SK-N-SH (cell line): ENCODE measurements around the gene IFNA8. TPM values are rescaled to one million over a fixed set of nuclear protein-coding genes. Genes with fewer than 3 reads are reported as not detected.
"Not testable (repeated sequence)": the region's sequence is repeated elsewhere in the genome, so short reads cannot be mapped to it uniquely, and the experiment has no call there.

Source experiments
- CTCF ChIA-PET: fragments of 300-600, 350-600 bp; formaldehyde crosslinking; extraction: SDS; loops from one replicate; lab custom pipeline; 2021; lab: Yijun Ruan, JAX
- POLR2A ChIA-PET: fragments of 350-600 bp; sonication (Branson Sonifier 250); formaldehyde crosslinking; extraction: SDS; loops from one replicate; lab custom pipeline; 2020; ENCODE audit warnings: antibody characterized with exemption, inconsistent platforms; lab: Yijun Ruan, JAX
- DNase-seq: peaks from one replicate; pipeline ENCODE4 v3.0.0; 2012
- H2AFZ ChIP-seq: fragments of 200-600 bp; sonication (generic); 2 replicates; pipeline ENCODE4 v1.8.1; 2016; ENCODE audit warnings: antibody characterized with exemption, mild to moderate bottlenecking, low read depth
- H3F3A ChIP-seq: fragments of 200-600 bp; sonication (generic); replicated peaks from 2 replicates; pipeline ENCODE3; 2016; ENCODE audit warnings: antibody characterized with exemption, mild to moderate bottlenecking; ENCODE audit not compliant: insufficient read depth
- H3K27ac ChIP-seq, 2 experiments: fragments of 200-500 bp in 1 of 2; fragments of 200-600 bp in 1 of 2; sonication (Bioruptor generic) in 1 of 2; sonication (generic), shearing (Covaris generic) in 1 of 2; 2 replicates each; pipeline versions ENCODE4 v1.5.1 to v1.6.1; 2014 to 2016; ENCODE audit warnings: low read depth in 2 of 2, inconsistent platforms in 1 of 2, low read length in 1 of 2, mild to moderate bottlenecking in 1 of 2, mixed read lengths in 1 of 2
- H3K27me3 ChIP-seq: fragments of 200-600 bp; sonication (generic), shearing (Covaris generic); 2 replicates; pipeline ENCODE4 v1.6.1; 2016; ENCODE audit warnings: mixed run types; ENCODE audit not compliant: insufficient read depth
- H3K36me3 ChIP-seq, 2 experiments: fragments of 200-500 bp in 1 of 2; fragments of 200-600 bp in 1 of 2; sonication (Bioruptor generic) in 1 of 2; sonication (generic) in 1 of 2; replicated peaks in 1 of 2; 2 replicates each; pipeline versions ENCODE3 to v1.5.1; 2014 to 2016; ENCODE audit warnings: low read length in 1 of 2, mild to moderate bottlenecking in 1 of 2; ENCODE audit not compliant: insufficient read depth in 2 of 2, control insufficient read depth in 1 of 2
- H3K4me1 ChIP-seq, 2 experiments: fragments of 200-500 bp in 1 of 2; fragments of 200-600 bp in 1 of 2; sonication (Bioruptor generic) in 1 of 2; sonication (generic), shearing (Covaris generic) in 1 of 2; 2 replicates each; pipeline versions ENCODE4 v1.5.1 to v1.6.1; 2014 to 2016; ENCODE audit warnings: low read depth in 1 of 2, low read length in 1 of 2, mixed run types in 1 of 2; ENCODE audit not compliant: insufficient read depth in 2 of 2, control insufficient read depth in 1 of 2
- H3K4me2 ChIP-seq: fragments of 200-600 bp; sonication (generic), shearing (Covaris generic); 2 replicates; pipeline ENCODE4 v1.6.1; 2017; ENCODE audit warnings: mixed run types
- H3K4me3 ChIP-seq, 2 experiments: fragments of 200-500 bp in 1 of 2; fragments of 200-600 bp in 1 of 2; sonication (Bioruptor generic) in 1 of 2; sonication (generic), shearing (Covaris generic) in 1 of 2; 2 replicates each; pipeline versions ENCODE4 v1.5.1 to v1.8.1; 2014 to 2016; ENCODE audit warnings: low read depth in 2 of 2, inconsistent platforms in 1 of 2, low read length in 1 of 2, mild to moderate bottlenecking in 1 of 2, mixed read lengths in 1 of 2, moderate library complexity in 1 of 2
- H3K79me2 ChIP-seq: fragments of 200-600 bp; sonication (generic); 2 replicates; pipeline ENCODE4 v1.8.1; 2017; ENCODE audit warnings: mild to moderate bottlenecking; ENCODE audit not compliant: insufficient read depth
- H3K9ac ChIP-seq: fragments of 200-600 bp; sonication (generic); 2 replicates; pipeline ENCODE4 v1.6.1; 2017; ENCODE audit warnings: mixed run types
- H3K9me2 ChIP-seq: fragments of 200-600 bp; sonication (generic); 2 replicates; pipeline ENCODE4 v1.6.1; 2017; ENCODE audit warnings: mixed run types
- H3K9me3 ChIP-seq: fragments of 200-600 bp; sonication (generic); 2 replicates; pipeline ENCODE4 v1.6.1; 2017; ENCODE audit warnings: mixed run types, mild to moderate bottlenecking, moderate library complexity
- H4K20me1 ChIP-seq: fragments of 200-600 bp; sonication (generic); 2 replicates; pipeline ENCODE4 v1.6.1; 2017; ENCODE audit warnings: mild to moderate bottlenecking, mixed run types; ENCODE audit not compliant: insufficient read depth
- CTCF ChIP-seq: fragments of 200-600 bp; sonication (generic); IDR thresholded peaks from 2 replicates; pipeline ENCODE4 v1.6.1; 2017; ENCODE audit warnings: antibody characterized with exemption, mild to moderate bottlenecking, moderate library complexity
- FOXJ3 ChIP-seq: sonication (generic); formaldehyde crosslinking; IDR thresholded peaks from 2 replicates; pipeline ENCODE4 v1.5.1; 2020; ENCODE audit warnings: mild to moderate bottlenecking, missing genetic modification reagents
- GATA2 ChIP-seq: sonication (generic); formaldehyde crosslinking; IDR thresholded peaks from 2 replicates; pipeline ENCODE4 v1.5.0; 2020; ENCODE audit warnings: mild to moderate bottlenecking, missing genetic modification reagents
- JUND ChIP-seq: IDR thresholded peaks from 2 replicates; pipeline ENCODE4 v1.4.0; 2012
- MXI1 ChIP-seq: IDR thresholded peaks from 2 replicates; pipeline ENCODE4 v1.6.1; 2012; ENCODE audit warnings: mild to moderate bottlenecking, low read depth, low read length, improper control_type of control experiment
- PBX3 ChIP-seq: IDR thresholded peaks from 2 replicates; pipeline ENCODE4; 2012
- POLR2AphosphoS5 ChIP-seq: IDR thresholded peaks from 2 replicates; pipeline ENCODE4 v1.6.1; 2012; ENCODE audit warnings: low read depth, low read length
- RAD21 ChIP-seq: IDR thresholded peaks from 2 replicates; pipeline ENCODE4 v1.6.1; 2012; ENCODE audit warnings: mild to moderate bottlenecking, low read length
- RCOR1 ChIP-seq: fragments of 150-350 bp; IDR thresholded peaks from 2 replicates; pipeline ENCODE4 v1.6.1; 2017; ENCODE audit warnings: antibody characterized with exemption, low read length
- REST ChIP-seq: IDR thresholded peaks from 2 replicates; pipeline ENCODE4 v1.6.1; 2012; ENCODE audit warnings: mild to moderate bottlenecking, low read depth, low read length, moderate library complexity
- SIN3A ChIP-seq: IDR thresholded peaks from 2 replicates; pipeline ENCODE4 v1.6.1; 2012; ENCODE audit warnings: low read depth, mild to moderate bottlenecking, low read length, moderate library complexity, borderline replicate concordance
- TAF1 ChIP-seq: IDR thresholded peaks from 2 replicates; pipeline ENCODE4 v1.6.1; 2012; ENCODE audit warnings: low read depth, mild to moderate bottlenecking, low read length, moderate library complexity, borderline replicate concordance
- USF1 ChIP-seq: IDR thresholded peaks from 2 replicates; pipeline ENCODE4 v1.4.0; 2012; ENCODE audit warnings: low read depth, borderline replicate concordance
- WGBS: methylation state at CpG from one replicate; pipeline ENCODE4 v1.1.6; 2017; ENCODE audit warnings: low lambda C conversion rate; 5-methylcytosine and 5-hydroxymethylcytosine counted together
- polyA plus RNA-seq, 3 experiments: library from polyadenylated mRNA; depleted of rRNA; stranded (reverse); fragments of >200 nt; gene quantifications; 2 replicates each; pipeline ENCODE4 v1.2.3, GENCODE V29; 2012

Gene IFNA8
- polyA plus RNA-seq, 1 of the 3 experiments (the other 2 are of a cell fraction), result not detected

GRCh38 chr9:21434202-21435014 lies 25.5 kb downstream of the IFNA8 start (continued):
- peak; percentile 75 for TF ChIP-seq CTCF
- TF ChIP-seq TAF1, result no peak
- no peak for TF ChIP-seq JUND

- H3K27me3 ChIP-seq, POLR2A ChIA-PET, H3K9me2 ChIP-seq, H3K9me3 ChIP-seq, H3F3A ChIP-seq, H4K20me1 ChIP-seq, H3K4me3 ChIP-seq, H3K9ac ChIP-seq, H3K36me3 ChIP-seq, H3K79me2 ChIP-seq, H3K27ac ChIP-seq, H3K4me1 ChIP-seq, H2AFZ ChIP-seq, DNase-seq, H3K4me2 ChIP-seq: not testable (repeated sequence)
- 2% methylated on average over 6 of the region's 7 CpGs for WGBS
- CTCF ChIA-PET, result interaction anchor here (0.9 to 2.3 kb wide), 30 partner anchors 8 to 684 kb away, joined by 3 to 18 read pairs (median 4); partner anchors contain the start of genes IFNA8 and KLHL9
Observed at GRCh38 chr9:21435015-21435383, 26.1 kb downstream of the IFNA8 start.

GRCh38 chr9:21440139-21440538 lies 31.2 kb downstream of the IFNA8 start, which contains the start of gene IFNA1:
TSS of gene IFNA1 (plus strand) at chr9:21440439. CDS start at chr9:21440508, 69 bp downstream.
- Histone ChIP-seq H3K27ac (no peak within 1 kb of the TSS), H3K4me1 (no peaks in the 10 kb centered on the region), H3K4me2 (no peak within 1 kb of the TSS), H2AFZ (no peak within 1 kb of the TSS), H3K79me2 (no peaks in the 10 kb centered on the region), H3K9me3 (no peaks in the 10 kb centered on the region), H3F3A (no peaks in the 10 kb centered on the region), H3K27me3 (no peaks in the 10 kb centered on the region), H3K9ac (no peak within 1 kb of the TSS), H4K20me1 (no peaks in the 10 kb centered on the region), H3K4me3 (no peak within 1 kb of the TSS), H3K9me2 (no peaks in the 10 kb centered on the region), H3K36me3 (no peaks in the 10 kb centered on the region)
- WGBS, result 13% methylated on average over 2 of the region's 4 CpGs
- CTCF ChIA-PET, result no interaction called here
- POLR2A ChIA-PET, result no interaction called here
- no peak for DNase-seq
- TF ChIP-seq USF1, result no peak
- no peak for TF ChIP-seq REST
- TF ChIP-seq RCOR1, result no peak
- TF ChIP-seq PBX3, result no peak
- TF ChIP-seq FOXJ3 (CRISPR knock-in tag), result no peak
- TF ChIP-seq RAD21, result no peak
- TF ChIP-seq SIN3A, result no peak
- no peak for TF ChIP-seq MXI1
- no peak for TF ChIP-seq GATA2
- TF ChIP-seq POLR2AphosphoS5, result no peak
